Breast epithelium (tissue), 4 donors: ENCODE data around the gene MGAT5. TPM values are rescaled to one million over a fixed set of nuclear protein-coding genes. Genes with fewer than 3 reads are reported as not detected.
"Not testable (repeated sequence)": the region's sequence is repeated elsewhere in the genome, so short reads cannot be mapped to it uniquely, and the experiment has no call there.

Experiments used
- DNase-seq, 2 donors: peaks; one replicate each; pipeline ENCODE4 v3.0.0-alpha.2; 2019; ENCODE audit warnings: low spot score in 2 of 2
- H3K27ac ChIP-seq, 2 donors: fragments of 200-600 bp; sonication (generic) in 1 of 2; one replicate each; pipeline ENCODE4 v1.5.1; 2016 to 2019; ENCODE audit warnings: mild to moderate bottlenecking in 1 of 2
- H3K27me3 ChIP-seq, 2 donors: fragments of 200-600 bp; sonication (generic) in 1 of 2; one replicate each; pipeline versions ENCODE4 v1.5.1 to v1.6.0; 2017 to 2019; ENCODE audit warnings: control low read depth in 1 of 2, mild to moderate bottlenecking in 1 of 2
- H3K36me3 ChIP-seq: fragments of 200-600 bp; one replicate; pipeline ENCODE4 v1.5.1; 2019
- H3K4me1 ChIP-seq, 2 donors: fragments of 200-600 bp; sonication (generic); one replicate each; pipeline ENCODE4 v1.5.1; 2016 to 2019; ENCODE audit warnings: control low read depth in 1 of 2
- H3K4me3 ChIP-seq, 3 donors: fragments of 200-600 bp; sonication (generic); 1 replicate in 2 of 3; 2 replicates in 1 of 3; pipeline ENCODE4 v1.5.1; 2016 to 2019; ENCODE audit warnings: mild to moderate bottlenecking in 3 of 3, moderate library complexity in 2 of 3
- H3K9me3 ChIP-seq, 2 donors: fragments of 200-600 bp; sonication (generic) in 1 of 2; one replicate each; pipeline ENCODE4 v1.5.1; 2016 to 2019; ENCODE audit warnings: control low read depth in 1 of 2
- POLR2A ChIP-seq: fragments of 450-650 bp; IDR thresholded peaks from one replicate; pipeline ENCODE4 v1.6.1; 2016; ENCODE audit warnings: antibody characterized with exemption, mild to moderate bottlenecking, moderate library complexity
- POLR2AphosphoS5 ChIP-seq, 3 donors: sonication (generic); formaldehyde crosslinking; IDR thresholded peaks; one replicate each; pipeline ENCODE4 v1.6.1; 2017; ENCODE audit warnings: antibody characterized with exemption in 3 of 3
- intact Hi-C: fragments of 100-400 bp; cut with DNase I; formaldehyde crosslinking; loops from one replicate; pipeline ENCODE4 v1.15.1; 2023; ENCODE audit warnings: low total_unique reads
- total RNA-seq, 3 donors: library from RNA; depleted of rRNA; stranded (reverse); fragments of >200 nt; gene quantifications; one replicate each; pipeline ENCODE4 v1.1.0, GENCODE V29; 2016
- TF ChIP-seq, protein P1 (sequence below), 3 donors: fragments of 450-650 bp; IDR thresholded peaks; one replicate each; pipeline ENCODE4 v1.5.1; 2016 to 2017; ENCODE audit warnings: antibody characterized with exemption in 3 of 3, mild to moderate bottlenecking in 3 of 3, moderate library complexity in 3 of 3

MGAT5 gene
- total RNA-seq, 3 donors from 2014 or later = 30.5 to 42.6 (median 34.4) TPM

DNA sequence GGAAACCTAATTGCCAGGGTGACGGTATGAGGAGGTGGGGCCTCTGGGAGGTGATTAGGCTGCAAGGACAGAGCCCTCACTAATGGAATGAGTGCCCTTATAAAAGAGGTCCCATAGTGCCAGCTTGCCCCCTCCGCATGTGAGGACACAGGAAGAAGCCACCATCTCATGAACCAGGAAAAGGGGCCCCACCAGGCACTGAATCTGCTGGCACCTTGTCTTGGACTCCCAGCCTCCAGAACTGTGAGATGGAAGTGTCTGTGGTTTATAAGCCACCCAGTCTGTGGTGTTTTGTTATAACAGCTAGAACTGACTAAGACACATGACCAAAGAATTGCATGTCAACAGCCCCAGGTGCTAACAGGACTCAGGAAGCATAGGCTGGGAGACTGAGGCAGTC, 214.3 kb downstream of the MGAT5 start:
- no peak for DNase-seq
- intact Hi-C loops = no loop called here

GRCh38 chr2:134468776-134469175, 214.9 kb downstream of the MGAT5 start:
- no peak for DNase-seq
- intact Hi-C loops = no loop called here
- Histone ChIP-seq H3K27me3 (no peaks in the 10 kb centered on the region), H3K9me3 (peaks cover 0 to 9% of the 10 kb centered on the region in 2 donors), H3K4me3 (no peak overlapping the region), H3K27ac (no peak overlapping the region), H3K4me1 (no peaks in the 10 kb centered on the region), H3K36me3 (no peaks in the 10 kb centered on the region)
- TF ChIP-seq POLR2A (no peak), POLR2AphosphoS5 (IDR thresholded peaks at IDR 0.05) (no peak)
- TF ChIP-seq, protein P1, sequence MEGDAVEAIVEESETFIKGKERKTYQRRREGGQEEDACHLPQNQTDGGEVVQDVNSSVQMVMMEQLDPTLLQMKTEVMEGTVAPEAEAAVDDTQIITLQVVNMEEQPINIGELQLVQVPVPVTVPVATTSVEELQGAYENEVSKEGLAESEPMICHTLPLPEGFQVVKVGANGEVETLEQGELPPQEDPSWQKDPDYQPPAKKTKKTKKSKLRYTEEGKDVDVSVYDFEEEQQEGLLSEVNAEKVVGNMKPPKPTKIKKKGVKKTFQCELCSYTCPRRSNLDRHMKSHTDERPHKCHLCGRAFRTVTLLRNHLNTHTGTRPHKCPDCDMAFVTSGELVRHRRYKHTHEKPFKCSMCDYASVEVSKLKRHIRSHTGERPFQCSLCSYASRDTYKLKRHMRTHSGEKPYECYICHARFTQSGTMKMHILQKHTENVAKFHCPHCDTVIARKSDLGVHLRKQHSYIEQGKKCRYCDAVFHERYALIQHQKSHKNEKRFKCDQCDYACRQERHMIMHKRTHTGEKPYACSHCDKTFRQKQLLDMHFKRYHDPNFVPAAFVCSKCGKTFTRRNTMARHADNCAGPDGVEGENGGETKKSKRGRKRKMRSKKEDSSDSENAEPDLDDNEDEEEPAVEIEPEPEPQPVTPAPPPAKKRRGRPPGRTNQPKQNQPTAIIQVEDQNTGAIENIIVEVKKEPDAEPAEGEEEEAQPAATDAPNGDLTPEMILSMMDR (IDR thresholded peaks at IDR 0.05) = no peak

More for the DNA sequence above, 214.3 kb downstream of the MGAT5 start:
- no peak overlapping the region for H3K27ac ChIP-seq
- no peaks in the 10 kb centered on the region for H3K36me3 ChIP-seq
- no peaks in the 10 kb centered on the region for H3K4me1 ChIP-seq
- peaks cover 0 to 4% of the 10 kb centered on the region in 2 donors for H3K9me3 ChIP-seq
- H3K27me3 ChIP-seq = no peaks in the 10 kb centered on the region
- H3K4me3 ChIP-seq = no peak overlapping the region
- TF ChIP-seq, protein P1 (IDR thresholded peaks at IDR 0.05) = no peak
- TF ChIP-seq POLR2A (no peak), POLR2AphosphoS5 (IDR thresholded peaks at IDR 0.05) (no peak)

- intact Hi-C loops = no loop called here
- H3K27ac ChIP-seq = no peak overlapping the region
These were observed 215.7 kb downstream of the MGAT5 start for GRCh38 chr2:134469516-134470115.

DNA sequence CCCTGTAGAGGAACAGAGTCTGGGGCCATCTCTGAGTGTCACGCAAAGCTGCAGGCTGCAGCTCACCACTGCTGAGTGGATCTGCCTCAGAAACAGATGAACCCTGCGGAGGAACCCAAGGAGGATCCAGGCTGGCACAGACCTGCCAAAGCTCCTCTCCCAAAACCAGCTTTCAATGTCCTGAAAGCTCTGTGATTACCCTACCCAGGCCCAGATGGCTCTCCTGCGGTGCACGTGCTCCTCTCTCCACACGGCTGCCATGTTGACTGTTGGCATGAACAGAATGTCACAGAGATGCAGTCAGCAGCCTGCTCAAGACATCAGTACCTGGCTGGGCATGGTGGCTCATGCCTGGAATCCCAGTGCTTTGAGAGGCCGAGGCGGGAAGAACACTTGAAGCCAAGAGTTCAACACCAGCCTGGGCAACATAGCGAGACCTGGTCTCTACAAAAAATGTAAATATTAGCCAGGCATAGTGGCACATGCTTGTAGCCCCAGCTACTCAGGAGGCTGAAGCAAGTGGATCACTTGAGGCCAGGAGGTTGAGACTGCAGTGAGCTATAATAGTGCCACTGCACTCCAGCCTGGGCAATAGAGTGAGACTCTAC, 216.8 kb downstream of the MGAT5 start:
- peaks cover 0 to 13% of the 10 kb centered on the region in 2 donors for H3K9me3 ChIP-seq
- H3K4me1 ChIP-seq = no peaks in the 10 kb centered on the region
- no peaks in the 10 kb centered on the region for H3K27me3 ChIP-seq
- TF ChIP-seq POLR2A (no peak), POLR2AphosphoS5 (IDR thresholded peaks at IDR 0.05) (no peak)
- TF ChIP-seq, protein P1 (IDR thresholded peaks at IDR 0.05) = no peak
- no peak for DNase-seq
- no peak overlapping the region for H3K27ac ChIP-seq
- no peak overlapping the region for H3K4me3 ChIP-seq
- intact Hi-C loops = no loop called here
- H3K36me3 ChIP-seq = no peaks in the 10 kb centered on the region

More at GRCh38 chr2:134469516-134470115, 215.7 kb downstream of the MGAT5 start:
- DNase-seq = no peak
- TF ChIP-seq POLR2AphosphoS5 (IDR thresholded peaks at IDR 0.05) = no peak
- TF ChIP-seq, protein P1 (IDR thresholded peaks at IDR 0.05) = no peak
- no peak for TF ChIP-seq POLR2A
- Histone ChIP-seq H3K4me3 (no peak overlapping the region), H3K36me3 (no peaks in the 10 kb centered on the region), H3K4me1 (no peaks in the 10 kb centered on the region), H3K9me3 (peaks cover 0 to 13% of the 10 kb centered on the region in 2 donors), H3K27me3 (no peaks in the 10 kb centered on the region)

GRCh38 chr2:134476982-134477381, 223.1 kb downstream of the MGAT5 start:
- H3K27ac ChIP-seq, DNase-seq, intact Hi-C loops, H3K27me3 ChIP-seq, H3K36me3 ChIP-seq, H3K4me1 ChIP-seq, H3K4me3 ChIP-seq: not testable (repeated sequence)
- peaks cover 0 to 13% of the 10 kb centered on the region in 2 donors for H3K9me3 ChIP-seq
